ENCODE results near the gene ATF1. TPM values are rescaled to one million over a fixed set of nuclear protein-coding genes. Genes with fewer than 3 reads are reported as not detected.

The ATF1 gene
- total RNA-seq, 1 donor from 2014 or later = 24.8 TPM

GRCh38 chr12:50778663-50779590, 15.0 kb downstream of the ATF1 start:
- Histone ChIP-seq H3K9me3 (ENCODE audit: low read depth) (no peaks in the 10 kb centered on the region), H3K4me1 (no peaks in the 10 kb centered on the region), H3K27me3 (no peaks in the 10 kb centered on the region), H3K27ac (no peak overlapping the region), H3K4me3 (no peak overlapping the region), H4K20me1 (ENCODE audit: low read depth) (no peaks in the 10 kb centered on the region), H3F3A (ENCODE audit: low read depth) (no peaks in the 10 kb centered on the region), H3K36me3 (no peaks in the 10 kb centered on the region), H3K9ac (no peak overlapping the region), H2AFZ (replicated peaks) (no peak overlapping the region), H3K4me2 (no peak overlapping the region), H3K79me2 (ENCODE audit: low read depth) (peaks cover 60% of the 10 kb centered on the region)
- H3K36me3 Mint-ChIP-seq = peaks cover 21% of the 10 kb centered on the region
- H3K4me3 Mint-ChIP-seq = no peak overlapping the region
- H3K27ac Mint-ChIP-seq = no peak overlapping the region
- peaks cover 2% of the 10 kb centered on the region for H3K9me3 Mint-ChIP-seq
- H3K4me1 Mint-ChIP-seq = no peaks in the 10 kb centered on the region
- no peaks in the 10 kb centered on the region for H3K27me3 Mint-ChIP-seq (ENCODE audit: insufficient read depth, low read depth)
- TF ChIP-seq EZH2phosphoT487 (IDR thresholded peaks at IDR 0.05) (no peak), EZH2 (IDR thresholded peaks at IDR 0.05) (no peak)
- no peak for DNase-seq (ENCODE audit: low spot score)

- no peak for DNase-seq (ENCODE audit: low spot score)
- Histone ChIP-seq H3K27ac (no peak overlapping the region), H3K36me3 (no peaks in the 10 kb centered on the region), H3K79me2 (ENCODE audit: low read depth) (peaks cover 49% of the 10 kb centered on the region), H3K4me3 (no peak overlapping the region), H3K4me1 (no peaks in the 10 kb centered on the region), H3K27me3 (no peaks in the 10 kb centered on the region), H2AFZ (replicated peaks) (no peak overlapping the region), H3K9ac (no peak overlapping the region), H3F3A (ENCODE audit: low read depth) (no peaks in the 10 kb centered on the region), H4K20me1 (ENCODE audit: low read depth) (no peaks in the 10 kb centered on the region), H3K9me3 (ENCODE audit: low read depth) (no peaks in the 10 kb centered on the region), H3K4me2 (no peak overlapping the region)
- TF ChIP-seq EZH2phosphoT487 (IDR thresholded peaks at IDR 0.05) = no peak
- no peak for TF ChIP-seq CTCF (IDR thresholded peaks at IDR 0.05)
- TF ChIP-seq EZH2 (IDR thresholded peaks at IDR 0.05) = no peak
- no peak overlapping the region for H3K4me3 Mint-ChIP-seq
- H3K9me3 Mint-ChIP-seq = peaks cover 2% of the 10 kb centered on the region
- H3K4me1 Mint-ChIP-seq = no peaks in the 10 kb centered on the region
- no peaks in the 10 kb centered on the region for H3K27me3 Mint-ChIP-seq (ENCODE audit: insufficient read depth, low read depth)
- H3K27ac Mint-ChIP-seq = no peak overlapping the region
- peaks cover 24% of the 10 kb centered on the region for H3K36me3 Mint-ChIP-seq
Observed at GRCh38 chr12:50780013-50780412, 16.1 kb downstream of the ATF1 start.

- DNase-seq (ENCODE audit: low spot score) = no peak
- Histone ChIP-seq H3K79me2 (ENCODE audit: low read depth) (peaks cover 9% of the 10 kb centered on the region), H3K27me3 (no peaks in the 10 kb centered on the region), H3F3A (ENCODE audit: low read depth) (no peaks in the 10 kb centered on the region), H3K9me3 (ENCODE audit: low read depth) (no peaks in the 10 kb centered on the region), H3K9ac (no peak overlapping the region), H2AFZ (replicated peaks) (no peak overlapping the region), H4K20me1 (ENCODE audit: low read depth) (no peaks in the 10 kb centered on the region), H3K4me1 (no peaks in the 10 kb centered on the region), H3K27ac (no peak overlapping the region), H3K36me3 (no peaks in the 10 kb centered on the region), H3K4me2 (no peak overlapping the region), H3K4me3 (no peak overlapping the region)
- no peak overlapping the region for H3K4me3 Mint-ChIP-seq
- H3K4me1 Mint-ChIP-seq = no peaks in the 10 kb centered on the region
- peaks cover 12% of the 10 kb centered on the region for H3K9me3 Mint-ChIP-seq
- peak overlapping the region; percentile 12 for H3K27ac Mint-ChIP-seq
- H3K27me3 Mint-ChIP-seq (ENCODE audit: insufficient read depth, low read depth) = no peaks in the 10 kb centered on the region
- H3K36me3 Mint-ChIP-seq = peaks cover 37% of the 10 kb centered on the region
- TF ChIP-seq CTCF (IDR thresholded peaks at IDR 0.05) (no peak), EZH2 (IDR thresholded peaks at IDR 0.05) (no peak), EZH2phosphoT487 (IDR thresholded peaks at IDR 0.05) (no peak)
Observed at GRCh38 chr12:50784501-50784900, 20.6 kb downstream of the ATF1 start.

Data from neural progenitor cell (in vitro differentiated cells).